Endometrial microvascular endothelial cells (primary cell): ENCODE results near the gene FUOM. TPM values are rescaled to one million over a fixed set of nuclear protein-coding genes. Genes with fewer than 3 reads are reported as not detected.

Experiments
- in situ Hi-C: cut with HindIII; loops from 2 replicates; pipeline ENCODE4 v1.10.0; 2017; ENCODE audit warnings: low sequenced_read_pairs, low pct_unique_long_range_greater_than_20kb; ENCODE audit errors: inconsistent ontology term
- total RNA-seq: library from RNA; depleted of rRNA; stranded (reverse); fragments of >200 nt; gene quantifications from one replicate; pipeline ENCODE4 v1.2.3, GENCODE V29; 2015; ENCODE audit errors: inconsistent ontology term

The FUOM gene
- 9.9 TPM for total RNA-seq

DNA sequence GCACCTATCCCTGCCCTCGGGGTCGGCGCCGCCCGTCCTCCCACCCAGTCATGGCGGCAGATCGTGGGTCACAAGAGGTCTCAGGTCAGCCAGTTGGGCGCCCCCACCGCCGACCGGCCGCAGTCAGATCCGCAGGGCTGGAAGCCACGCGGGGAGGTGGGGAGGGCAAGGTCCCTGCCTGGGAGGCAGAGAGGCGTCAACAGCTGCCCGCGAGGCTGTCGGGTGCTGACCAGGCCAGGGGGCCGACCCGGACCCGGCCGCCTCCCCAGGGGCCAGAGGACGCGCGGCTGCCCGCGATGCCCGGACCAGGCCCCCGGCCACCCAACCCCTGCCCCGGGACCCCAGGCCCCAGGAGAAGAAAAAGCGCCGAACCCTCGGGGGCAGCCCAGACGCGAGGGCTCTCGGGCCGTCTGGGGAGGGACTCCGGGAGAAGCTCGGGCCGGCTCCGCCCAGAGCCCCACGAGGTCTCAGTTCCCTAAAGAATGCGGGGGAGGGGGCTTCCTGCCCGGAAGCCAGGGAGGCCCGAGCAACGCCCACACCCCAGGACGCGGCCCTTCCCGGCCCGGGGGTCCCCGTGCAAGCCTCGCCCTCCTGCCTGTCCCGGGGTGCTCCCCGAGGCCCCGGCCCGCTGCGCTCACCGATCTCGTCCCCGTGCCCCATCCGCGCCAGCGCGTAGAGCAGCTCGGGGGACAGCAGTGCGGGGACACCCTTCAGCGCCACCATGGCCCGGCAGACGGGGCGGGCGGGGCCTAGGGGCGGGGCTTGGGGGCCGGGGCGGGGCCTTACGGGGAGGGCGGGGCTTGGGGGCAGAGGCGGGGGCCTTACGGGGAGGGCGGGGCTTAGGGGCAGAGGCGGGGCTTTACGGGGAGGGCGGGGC, at the start of gene FUOM:
FUOM (minus strand) TSS at position 735 of the 877 bp plus-strand sequence; CDS start at position 723, 12 bp downstream.
- in situ Hi-C loops: no loop called here

DNA sequence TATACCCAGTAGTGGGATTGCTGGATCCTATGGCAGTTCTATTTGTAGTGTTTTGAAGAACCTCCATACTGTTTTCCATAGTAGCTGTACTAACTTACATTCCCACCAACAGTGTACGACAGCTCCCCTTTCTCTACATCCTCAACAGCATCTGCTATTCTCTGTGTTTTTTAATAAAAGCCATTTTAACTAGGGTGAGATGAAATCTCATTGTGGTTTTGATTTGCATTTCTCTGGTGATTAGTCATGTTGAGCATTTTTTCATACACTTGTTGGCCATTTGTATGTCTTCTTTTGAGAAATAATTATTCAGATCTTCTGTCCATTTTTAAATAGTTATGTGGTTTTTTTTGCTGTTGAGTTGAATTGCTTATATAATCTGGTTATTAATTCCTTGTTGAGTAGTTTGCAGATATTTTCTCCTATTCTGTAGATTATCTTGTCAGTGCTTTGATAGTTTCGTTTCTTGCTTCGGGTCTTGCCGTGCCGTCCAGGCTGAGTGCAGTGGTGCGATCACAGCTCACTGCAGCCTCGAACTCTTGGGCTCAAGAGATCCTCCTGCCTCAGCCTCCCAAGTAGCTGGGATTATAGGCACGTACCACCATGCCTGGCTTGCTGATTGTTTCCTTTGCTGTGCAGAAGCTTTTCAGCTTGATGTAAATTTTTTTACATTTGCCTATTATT, 48.2 kb upstream of the FUOM start:
- in situ Hi-C loops: no loop called here

DNA sequence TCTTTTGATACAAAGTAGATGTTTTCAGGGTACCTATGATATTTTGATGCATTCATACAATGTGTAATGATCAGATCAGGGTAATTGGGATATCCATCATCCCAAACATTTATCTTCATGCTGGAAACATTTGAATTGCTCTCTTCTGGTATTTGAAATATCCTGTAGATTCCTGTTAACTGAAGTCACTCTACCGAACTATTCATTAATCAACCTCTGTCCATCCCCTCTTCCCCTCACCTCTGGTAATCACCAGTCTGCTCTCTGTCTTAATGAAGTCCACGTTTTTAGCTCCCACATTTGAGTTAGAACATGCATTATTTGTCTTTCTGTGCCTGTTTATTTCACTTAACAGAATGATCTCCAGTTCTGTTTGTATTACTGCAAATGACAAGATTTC, 47.5 kb upstream of the FUOM start:
- in situ Hi-C loops: no loop called here

- in situ Hi-C loops: no loop called here
These were observed 46.0 kb upstream of the FUOM start for GRCh38 chr10:133403784-133404183.

DNA sequence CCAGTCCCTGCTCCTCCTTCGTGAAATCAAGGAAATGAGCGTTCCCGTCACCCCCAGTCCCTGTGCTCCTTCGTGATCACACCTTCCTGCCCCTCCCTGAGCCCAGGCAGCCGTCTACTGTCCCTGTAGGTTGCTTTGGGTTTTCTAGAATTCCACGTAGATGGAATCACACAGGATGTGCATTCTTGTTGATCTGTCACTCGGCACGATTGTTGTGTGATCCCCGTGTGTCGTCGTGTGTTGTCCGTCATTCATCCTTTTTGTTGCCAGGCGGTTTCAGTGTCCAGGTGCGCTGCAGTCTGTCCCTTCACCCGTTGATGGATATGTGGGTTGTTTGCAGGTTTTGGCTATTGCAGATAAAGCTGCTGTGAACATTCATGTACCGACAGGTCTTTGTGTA, 45.5 kb upstream of the FUOM start:
- in situ Hi-C loops: no loop called here

GRCh38 chr10:133401981-133402725, 44.3 kb upstream of the FUOM start:
- in situ Hi-C loops: no loop called here

GRCh38 chr10:133401500-133401899, 43.7 kb upstream of the FUOM start:
- in situ Hi-C loops: no loop called here

DNA sequence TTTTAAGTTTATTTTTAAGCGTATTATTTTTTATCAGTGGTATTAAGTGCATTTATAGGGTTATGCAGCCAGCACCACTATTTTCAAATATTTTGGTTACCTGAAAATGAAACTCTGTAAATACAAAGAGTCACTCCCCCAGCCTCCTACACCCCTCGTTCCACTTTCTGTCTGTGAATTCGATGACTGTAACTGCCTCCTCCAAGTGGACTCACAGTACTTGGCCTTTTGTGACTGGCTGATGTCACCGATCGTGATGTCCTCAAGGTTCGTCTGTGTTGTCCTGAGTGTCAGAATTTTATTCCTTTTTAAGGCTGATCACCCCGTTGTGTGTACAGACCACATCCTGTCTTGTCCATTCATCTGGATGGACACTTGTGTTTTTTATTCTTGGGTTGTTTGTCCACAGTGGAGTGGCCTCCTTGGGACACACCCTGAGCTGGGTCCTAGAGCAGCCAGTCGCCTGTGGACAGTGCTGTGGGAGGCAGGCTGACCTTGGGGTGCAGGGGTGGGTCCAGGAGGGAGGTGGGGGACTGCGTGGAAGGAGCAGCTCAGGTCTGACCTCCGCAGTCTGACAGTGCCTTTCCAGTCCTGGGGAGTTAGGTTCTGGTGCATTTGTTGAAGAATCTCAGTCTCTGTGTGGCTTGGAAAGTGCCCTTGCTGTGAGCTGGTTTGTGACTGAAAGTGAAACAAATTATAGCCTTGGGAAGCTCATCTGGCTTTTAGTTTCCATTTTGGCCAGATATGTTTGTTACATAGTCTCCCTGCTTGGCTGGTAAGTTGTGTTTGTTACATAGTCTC, 43.0 kb upstream of the FUOM start:
- in situ Hi-C loops: no loop called here

GRCh38 chr10:133399123-133399601, 41.3 kb upstream of the FUOM start:
- in situ Hi-C loops: no loop called here

- in situ Hi-C loops: no loop called here
These were observed 40.1 kb upstream of the FUOM start for GRCh38 chr10:133397938-133398337.

GRCh38 chr10:133396035-133396624, 38.3 kb upstream of the FUOM start:
- in situ Hi-C loops: no loop called here

- in situ Hi-C loops: no loop called here
These were observed 37.0 kb upstream of the FUOM start for GRCh38 chr10:133394801-133395221.

DNA sequence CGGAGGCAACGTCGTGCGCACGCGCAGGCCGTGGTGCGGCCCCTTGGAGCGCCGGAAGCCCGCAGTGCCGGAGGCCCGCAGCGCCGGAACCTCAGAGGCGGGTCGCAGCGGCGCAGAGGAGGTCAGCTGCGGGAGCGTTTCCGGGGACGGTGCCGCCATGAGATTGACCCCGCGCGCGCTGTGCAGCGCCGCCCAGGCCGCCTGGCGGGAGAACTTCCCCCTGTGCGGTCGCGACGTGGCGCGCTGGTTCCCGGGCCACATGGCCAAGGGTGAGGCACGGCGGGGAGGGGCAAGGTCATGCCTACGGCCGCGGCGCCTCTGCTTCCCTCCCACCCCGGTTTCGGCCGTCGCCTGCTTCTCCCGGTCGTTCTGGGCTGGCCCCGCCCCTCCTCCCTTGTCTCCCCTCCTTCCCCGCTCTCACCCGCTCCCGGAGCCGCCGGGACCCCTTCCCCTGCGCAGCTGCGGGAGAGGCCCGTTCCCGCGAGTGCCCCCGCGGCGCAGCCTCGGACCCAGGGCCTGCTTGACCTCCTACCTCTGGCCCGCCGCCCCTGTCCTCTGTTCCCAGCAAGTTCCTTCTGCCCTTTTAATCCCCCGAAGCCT, 36.3 kb upstream of the FUOM start, which contains the start of gene MTG1:
MTG1 (plus strand) TSS at position 94 of the 600 bp plus-strand sequence; CDS start at position 158, 64 bp downstream.
- in situ Hi-C loops: no loop called here

DNA sequence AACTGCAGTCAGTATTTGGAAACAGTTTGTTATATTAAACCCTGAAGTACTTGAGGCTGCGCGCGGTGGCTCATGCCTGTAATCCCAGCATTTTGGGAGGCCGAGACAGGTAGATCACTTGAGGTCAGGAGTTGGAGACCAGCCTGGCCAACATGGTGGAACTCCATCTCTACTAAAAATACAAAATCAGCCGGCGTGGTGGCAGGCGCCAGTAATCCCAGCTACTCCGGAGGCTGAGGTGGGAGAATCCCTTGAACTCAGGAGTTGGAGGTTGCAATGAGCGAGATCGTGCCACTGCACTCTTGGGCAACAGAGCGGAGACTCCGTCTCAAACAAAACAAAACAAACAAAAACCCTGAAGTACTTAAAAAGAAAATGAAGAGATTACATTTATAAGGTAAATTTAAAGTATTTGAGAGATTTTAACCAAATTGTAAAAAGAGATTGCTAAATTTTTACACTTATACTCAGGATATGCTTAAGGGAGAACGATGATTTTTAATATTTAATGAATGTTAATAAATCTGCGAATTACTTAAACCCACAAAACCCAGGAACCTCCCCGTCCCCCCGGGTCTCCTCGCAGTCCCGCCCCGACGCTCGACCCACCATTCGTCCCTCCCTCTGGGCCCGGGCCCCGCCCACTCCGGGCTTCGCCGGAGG, 35.7 kb upstream of the FUOM start:
- in situ Hi-C loops: no loop called here

- in situ Hi-C loops: no loop called here
These were observed 34.1 kb upstream of the FUOM start for GRCh38 chr10:133391761-133392518.

DNA sequence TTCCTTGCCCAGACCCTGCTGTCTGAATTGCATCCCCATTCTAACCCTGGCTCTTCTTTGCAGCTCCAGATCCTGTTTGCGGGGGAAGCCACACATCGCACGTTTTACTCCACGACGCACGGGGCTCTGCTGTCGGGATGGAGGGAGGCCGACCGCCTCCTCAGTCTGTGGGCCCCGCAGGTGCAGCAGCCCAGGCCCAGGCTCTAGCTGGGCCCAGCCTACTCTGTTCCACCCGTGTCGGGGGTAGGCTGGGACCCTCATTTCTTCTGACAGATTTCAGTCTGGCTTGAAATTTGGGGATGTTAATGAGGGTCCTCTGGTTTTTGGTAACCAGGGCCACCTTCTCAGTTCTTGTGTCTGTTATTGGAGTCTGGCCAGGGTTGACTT, 33.4 kb upstream of the FUOM start:
- in situ Hi-C loops: no loop called here
